Measurements from ENCODE around the gene TRAPPC13. TPM values are rescaled to one million over a fixed set of nuclear protein-coding genes. Genes with fewer than 3 reads are reported as not detected.
"Not testable (repeated sequence)": the region's sequence is repeated elsewhere in the genome, so short reads cannot be mapped to it uniquely, and the experiment has no call there.

TRAPPC13 gene
- total RNA-seq (10 to 100 TPM; 21.6 to 26.2 TPM), polyA plus RNA-seq (10 to 100 TPM; 17.3 to 19.7 (median 18.1) TPM), total RNA-seq (10.8 to 35.2 (median 29.6) reads per million in 6 experiments)

- Mint-ChIP-seq H3K27me3 (no peaks in the 10 kb centered on the region), H3K27ac (peak within 1 kb of the TSS; percentile 95 to 100 (median 99)), H3K4me1 (peaks cover 9 to 61% (median 47%) of the 10 kb centered on the region in 4 donors), H3K9me3 (no peaks in the 10 kb centered on the region), H3K4me3 (peak within 1 kb of the TSS; percentile 93 to 100 (median 99)), H3K36me3 (peaks cover 0 to 28% (median 2%) of the 10 kb centered on the region in 3 donors)
- ATAC-seq (peak; percentile 71 to 73), DNase-seq (peak; percentile 64 to 96 (median 88))
- POLR2A ChIA-PET, result interaction anchor here (0.7 to 4.1 kb wide), 11 partner anchors 13 to 522 kb away, joined by 3 to 64 read pairs (median 4); partner anchors contain the start of genes CENPK, NLN, PPWD1 and SGTB
Measured at GRCh38 chr5:65624571-65625555, at the start of gene TRAPPC13, which contains the start of gene SHLD3. Gene TRAPPC13 (plus strand): TSS chr5:65625027. CDS start chr5:65625061, 34 bp downstream. Gene SHLD3 (plus strand): TSS chr5:65625027. CDS start chr5:65629588, 4,561 bp downstream.

- ATAC-seq (no peak), DNase-seq (no peak)
- Mint-ChIP-seq H3K27ac (peak overlapping the region in 4 of 10 donors; percentile 9 to 72 (median 59)), H3K36me3 (peaks cover 0 to 81% (median 20%) of the 10 kb centered on the region in 3 donors), H3K4me3 (peak overlapping the region in 1 of 10 donors; percentile 1), H3K4me1 (peaks cover 13 to 42% (median 30%) of the 10 kb centered on the region in 4 donors), H3K27me3 (no peaks in the 10 kb centered on the region), H3K9me3 (no peaks in the 10 kb centered on the region)
- POLR2A ChIA-PET, result interaction anchor here (2.2 kb wide), 1 partner anchor 14 kb away, joined by 6 read pairs; the partner anchor contains the start of gene PPWD1
Measured at GRCh38 chr5:65577141-65577540, 47.7 kb upstream of the TRAPPC13 start.

GRCh38 chr5:65588694-65589093 is 36.1 kb upstream of the TRAPPC13 start:
- no peaks in the 10 kb centered on the region for H3K27me3 Mint-ChIP-seq
- no peaks in the 10 kb centered on the region for H3K9me3 Mint-ChIP-seq
- DNase-seq, result no peak
- no peak for ATAC-seq
- H3K4me1 Mint-ChIP-seq, result peaks cover 0 to 3% (median 1%) of the 10 kb centered on the region in 4 donors
- POLR2A ChIA-PET, result no interaction called here
- no peak overlapping the region for H3K27ac Mint-ChIP-seq
- peaks cover 0 to 67% (median 11%) of the 10 kb centered on the region in 3 donors for H3K36me3 Mint-ChIP-seq
- no peak overlapping the region for H3K4me3 Mint-ChIP-seq

- peaks cover 0 to 14% (median 0%) of the 10 kb centered on the region in 9 donors for H3K9me3 Mint-ChIP-seq
- peaks cover 7 to 26% (median 20%) of the 10 kb centered on the region in 4 donors for H3K4me1 Mint-ChIP-seq
- DNase-seq, POLR2A ChIA-PET, H3K27me3 Mint-ChIP-seq, H3K4me3 Mint-ChIP-seq, ATAC-seq: not testable (repeated sequence)
- peaks cover 21 to 96% (median 50%) of the 10 kb centered on the region in 3 donors for H3K36me3 Mint-ChIP-seq
- peak overlapping the region in 1 of 10 donors; percentile 39 for H3K27ac Mint-ChIP-seq
Measured at GRCh38 chr5:65601761-65602160, 23.1 kb upstream of the TRAPPC13 start.

GRCh38 chr5:65611524-65611923 is 13.3 kb upstream of the TRAPPC13 start:
- no peaks in the 10 kb centered on the region for H3K27me3 Mint-ChIP-seq
- H3K27ac Mint-ChIP-seq, result no peak overlapping the region
- no peak overlapping the region for H3K4me3 Mint-ChIP-seq
- peaks cover 17 to 90% (median 35%) of the 10 kb centered on the region in 3 donors for H3K36me3 Mint-ChIP-seq
- H3K4me1 Mint-ChIP-seq, result peaks cover 7 to 23% (median 18%) of the 10 kb centered on the region in 4 donors
- DNase-seq (no peak), ATAC-seq (no peak)
- POLR2A ChIA-PET, result interaction anchor here (0.7 to 1.8 kb wide), 3 partner anchors 8 to 48 kb away, joined by 3 to 4 read pairs (median 3); partner anchors contain the start of genes CENPK, PPWD1 and TRIM23
- H3K9me3 Mint-ChIP-seq, result no peaks in the 10 kb centered on the region

GRCh38 chr5:65612298-65612907 is 12.4 kb upstream of the TRAPPC13 start:
- peaks cover 7 to 21% (median 18%) of the 10 kb centered on the region in 4 donors for H3K4me1 Mint-ChIP-seq
- ATAC-seq, result no peak
- H3K27me3 Mint-ChIP-seq, result no peaks in the 10 kb centered on the region
- H3K36me3 Mint-ChIP-seq, result peaks cover 16 to 85% (median 36%) of the 10 kb centered on the region in 3 donors
- H3K4me3 Mint-ChIP-seq, result no peak overlapping the region
- POLR2A ChIA-PET, result interaction anchor here (1.2 kb wide), 1 partner anchor 12 kb away, joined by 4 read pairs; the partner anchor contains the start of gene TRIM23
- DNase-seq, result no peak
- no peaks in the 10 kb centered on the region for H3K9me3 Mint-ChIP-seq
- H3K27ac Mint-ChIP-seq, result peak overlapping the region in 2 of 10 donors; percentile 49 to 70

GRCh38 chr5:65620021-65620420 is 4.8 kb upstream of the TRAPPC13 start:
- peaks cover 0 to 38% (median 8%) of the 10 kb centered on the region in 3 donors for H3K36me3 Mint-ChIP-seq
- no peak overlapping the region for H3K4me3 Mint-ChIP-seq
- H3K27me3 Mint-ChIP-seq, result no peaks in the 10 kb centered on the region
- H3K4me1 Mint-ChIP-seq, result peaks cover 13 to 59% (median 42%) of the 10 kb centered on the region in 4 donors
- DNase-seq (no peak), ATAC-seq (no peak)
- H3K9me3 Mint-ChIP-seq, result no peaks in the 10 kb centered on the region
- H3K27ac Mint-ChIP-seq, result no peak overlapping the region
- POLR2A ChIA-PET, result interaction anchor here (0.7 to 0.9 kb wide), 2 partner anchors 9 to 59 kb away, joined by 3 read pairs; no protein-coding TSS in a partner anchor

GRCh38 chr5:65621961-65622360 is 2.9 kb upstream of the TRAPPC13 start:
- Mint-ChIP-seq H3K4me3 (peak overlapping the region; percentile 41 to 100 (median 98)), H3K36me3 (peaks cover 0 to 25% (median 2%) of the 10 kb centered on the region in 3 donors), H3K27ac (peak overlapping the region in 3 of 10 donors; percentile 22 to 100 (median 36)), H3K4me1 (peaks cover 10 to 67% (median 51%) of the 10 kb centered on the region in 4 donors)
- ATAC-seq, DNase-seq, H3K9me3 Mint-ChIP-seq, H3K27me3 Mint-ChIP-seq: not testable (repeated sequence)
- POLR2A ChIA-PET, result interaction anchor here (0.9 kb wide), 1 partner anchor 38 kb away, joined by 3 read pairs; no protein-coding TSS in a partner anchor

- H3K27me3 Mint-ChIP-seq, result no peaks in the 10 kb centered on the region
- H3K9me3 Mint-ChIP-seq, result no peaks in the 10 kb centered on the region
- DNase-seq, result no peak
Measured at GRCh38 chr5:65623482-65623881, 1.3 kb upstream of the TRAPPC13 start.

GRCh38 chr5:65624025-65624570 is 729 bp upstream of the TRAPPC13 start, which contains the start of gene TRIM23:
Gene TRIM23 (minus strand): TSS chr5:65624333. CDS start chr5:65624274, 59 bp downstream.
- DNase-seq (peak in 9 of 10 donors; percentile 82 to 95 (median 90)), ATAC-seq (peak; percentile 92 to 94)
- Mint-ChIP-seq H3K4me3 (peak within 1 kb of the TSS; percentile 93 to 100 (median 99)), H3K9me3 (no peaks in the 10 kb centered on the region), H3K36me3 (peaks cover 0 to 26% (median 0%) of the 10 kb centered on the region in 3 donors), H3K4me1 (peaks cover 8 to 60% (median 47%) of the 10 kb centered on the region in 4 donors), H3K27ac (peak within 1 kb of the TSS; percentile 95 to 100 (median 99)), H3K27me3 (no peaks in the 10 kb centered on the region)
- POLR2A ChIA-PET, result interaction anchor here (0.7 to 4.1 kb wide), 12 partner anchors 12 to 521 kb away, joined by 3 to 64 read pairs (median 4); partner anchors contain the start of genes CENPK, NLN, PPWD1 and SGTB

More at GRCh38 chr5:65623482-65623881, 1.3 kb upstream of the TRAPPC13 start:
- Mint-ChIP-seq H3K27ac (peak overlapping the region; percentile 95 to 100 (median 99)), H3K4me1 (peaks cover 9 to 66% (median 52%) of the 10 kb centered on the region in 4 donors), H3K4me3 (peak overlapping the region; percentile 93 to 100 (median 99)), H3K36me3 (peaks cover 0 to 24% (median 0%) of the 10 kb centered on the region in 3 donors)
- ATAC-seq, result no peak
- POLR2A ChIA-PET, result interaction anchor here (0.6 to 4.1 kb wide), 12 partner anchors 11 to 855 kb away, joined by 3 to 64 read pairs (median 4); partner anchors contain the start of genes CENPK, CWC27, NLN and PPWD1

GRCh38 chr5:65625743-65626142 is 916 bp downstream of the TRAPPC13 start:
- POLR2A ChIA-PET, result interaction anchor here (3.6 to 4.1 kb wide), 2 partner anchors 62 to 96 kb away, joined by 25 to 64 read pairs; partner anchors contain the start of genes CENPK, NLN, PPWD1 and SGTB
- Mint-ChIP-seq H3K27ac (peak overlapping the region; percentile 4 to 99 (median 92)), H3K4me3 (peak overlapping the region; percentile 52 to 100 (median 98)), H3K4me1 (peaks cover 9 to 58% (median 44%) of the 10 kb centered on the region in 4 donors), H3K36me3 (peaks cover 0 to 24% (median 2%) of the 10 kb centered on the region in 3 donors), H3K27me3 (no peaks in the 10 kb centered on the region), H3K9me3 (no peaks in the 10 kb centered on the region)
- DNase-seq (no peak), ATAC-seq (no peak)
